K562 (cell line): Measurements from ENCODE around the gene SCN2B. TPM values are rescaled to one million over a fixed set of nuclear protein-coding genes. Genes with fewer than 3 reads are reported as not detected.

ENCODE experiments used
- ATF7 ChIP-seq: fragments of 450-650 bp; IDR thresholded peaks from 2 replicates; pipeline ENCODE4 v1.7.1; 2014; ENCODE audit warnings: mild to moderate bottlenecking, moderate library complexity
- CBX5 ChIP-seq: IDR thresholded peaks from 2 replicates; pipeline ENCODE4 v1.6.1; 2014; ENCODE audit warnings: low read depth, borderline replicate concordance
- DACH1 ChIP-seq: fragments of 450-650 bp; IDR thresholded peaks from 2 replicates; pipeline ENCODE4 v1.6.1; 2018; ENCODE audit not compliant: partially characterized antibody
- ETV5 ChIP-seq: sonication (generic); formaldehyde crosslinking; IDR thresholded peaks from 2 replicates; pipeline ENCODE4 v1.4.0; 2020; ENCODE audit warnings: low read depth, mild to moderate bottlenecking, missing genetic modification reagents
- GATAD2A ChIP-seq: fragments of 450-650 bp; IDR thresholded peaks from 2 replicates; pipeline ENCODE4 v1.6.1; 2017
- KDM4B ChIP-seq, 2 experiments: fragments of 450-650 bp in 1 of 2; sonication (generic) in 1 of 2; IDR thresholded peaks; 2 replicates each; pipeline ENCODE4 v1.6.1; 2016 to 2017; ENCODE audit warnings: borderline replicate concordance in 2 of 2, antibody characterized with exemption in 1 of 2, low read depth in 1 of 2, mild to moderate bottlenecking in 1 of 2
- KLF1 ChIP-seq: fragments of 450-650 bp; IDR thresholded peaks from 2 replicates; pipeline ENCODE4 v1.6.1; 2016; ENCODE audit warnings: missing genetic modification characterization, missing compliant biosample characterization
- MTF1 ChIP-seq: fragments of 250-450 bp; sonication (Bioruptor Pico); IDR thresholded peaks from 2 replicates; pipeline ENCODE4 v1.9.0; 2021; ENCODE audit warnings: moderate library complexity, mild to moderate bottlenecking, inconsistent platforms, borderline replicate concordance
- NCOA1 ChIP-seq: fragments of 450-650 bp; IDR thresholded peaks from 2 replicates; pipeline ENCODE4 v1.6.1; 2016; ENCODE audit warnings: low read depth
- RAD21 ChIP-seq, 2 experiments: fragments of 250-450 bp in 1 of 2; fragments of 450-650 bp in 1 of 2; sonication (Bioruptor Pico) in 1 of 2; formaldehyde crosslinking in 1 of 2; IDR thresholded peaks in 1 of 2; conservative IDR thresholded peaks in 1 of 2; 2 replicates each; pipeline versions ENCODE4 v1.4.0 to v1.8.0; 2020 to 2022; ENCODE audit warnings: mild to moderate bottlenecking in 2 of 2, moderate library complexity in 1 of 2
- STAT5A ChIP-seq: IDR thresholded peaks from 2 replicates; pipeline ENCODE4 v1.6.1; 2012; ENCODE audit warnings: low read length, inconsistent platforms, borderline replicate concordance
- ZNF23 ChIP-seq: fragments of 250-450 bp; sonication (Bioruptor Pico); IDR thresholded peaks from 2 replicates; pipeline ENCODE4 v1.4.0; 2020; ENCODE audit warnings: mild to moderate bottlenecking
- ZNF263 ChIP-seq: sonication (generic); formaldehyde crosslinking; IDR thresholded peaks from 2 replicates; pipeline ENCODE4 v1.8.0; 2022; ENCODE audit warnings: mild to moderate bottlenecking, missing genetic modification reagents, borderline replicate concordance
- ZNF57 ChIP-seq: fragments of 450-650 bp; formaldehyde crosslinking; IDR thresholded peaks from 2 replicates; pipeline ENCODE4 v1.4.0; 2020; ENCODE audit warnings: mild to moderate bottlenecking, moderate library complexity
- polyA plus RNA-seq, 8 experiments: library from polyadenylated mRNA; depleted of rRNA in 4 of 8; stranded (reverse) in 5 of 8; unstranded in 3 of 8; fragments of >200 nt; fragmentation: Nextera tagmentation in 2 of 8; fragmentation: Illumina TruSeq in 1 of 8; extraction: Ambion mirVana in 2 of 8; extraction: Trizol in 1 of 8; gene quantifications; 2 replicates each; pipeline versions ENCODE4 v1.2.1 to v1.2.3, GENCODE V29; 2011 to 2014; ENCODE audit warnings: inconsistent platforms in 1 of 8, missing spikeins in 1 of 8
- total RNA-seq, 7 experiments: library from RNA; depleted of rRNA in 6 of 7; stranded (reverse); fragments of >200 nt in 6 of 7; fragmentation: Illumina TruSeq in 2 of 7; extraction: Trizol in 2 of 7; gene quantifications; 2 replicates each; pipeline versions ENCODE4 v1.2.1 to v1.2.3, GENCODE V29; 2011 to 2021; ENCODE audit warnings: low replicate concordance in 1 of 7
- TF ChIP-seq, protein P1 (sequence below), 2 experiments: fragments of 450-650 bp; formaldehyde crosslinking in 1 of 2; IDR thresholded peaks; 2 replicates each; pipeline versions ENCODE4 v1.4.0 to v1.6.1; 2014 to 2020; ENCODE audit warnings: mild to moderate bottlenecking in 2 of 2, borderline replicate concordance in 1 of 2, low read depth in 1 of 2
- TF ChIP-seq, protein P2 (sequence below): IDR thresholded peaks from 3 replicates; pipeline ENCODE4 v1.6.1; 2011; ENCODE audit warnings: borderline replicate concordance, mild to moderate bottlenecking, moderate library complexity; ENCODE audit not compliant: insufficient read length; ENCODE audit errors: extremely low read depth

Gene SCN2B
- total and polyA plus RNA-seq, 9 of the 15 experiments (the other 6 are each of a cell fraction or from before 2014, with no cell fraction given), result not detected

DNA sequence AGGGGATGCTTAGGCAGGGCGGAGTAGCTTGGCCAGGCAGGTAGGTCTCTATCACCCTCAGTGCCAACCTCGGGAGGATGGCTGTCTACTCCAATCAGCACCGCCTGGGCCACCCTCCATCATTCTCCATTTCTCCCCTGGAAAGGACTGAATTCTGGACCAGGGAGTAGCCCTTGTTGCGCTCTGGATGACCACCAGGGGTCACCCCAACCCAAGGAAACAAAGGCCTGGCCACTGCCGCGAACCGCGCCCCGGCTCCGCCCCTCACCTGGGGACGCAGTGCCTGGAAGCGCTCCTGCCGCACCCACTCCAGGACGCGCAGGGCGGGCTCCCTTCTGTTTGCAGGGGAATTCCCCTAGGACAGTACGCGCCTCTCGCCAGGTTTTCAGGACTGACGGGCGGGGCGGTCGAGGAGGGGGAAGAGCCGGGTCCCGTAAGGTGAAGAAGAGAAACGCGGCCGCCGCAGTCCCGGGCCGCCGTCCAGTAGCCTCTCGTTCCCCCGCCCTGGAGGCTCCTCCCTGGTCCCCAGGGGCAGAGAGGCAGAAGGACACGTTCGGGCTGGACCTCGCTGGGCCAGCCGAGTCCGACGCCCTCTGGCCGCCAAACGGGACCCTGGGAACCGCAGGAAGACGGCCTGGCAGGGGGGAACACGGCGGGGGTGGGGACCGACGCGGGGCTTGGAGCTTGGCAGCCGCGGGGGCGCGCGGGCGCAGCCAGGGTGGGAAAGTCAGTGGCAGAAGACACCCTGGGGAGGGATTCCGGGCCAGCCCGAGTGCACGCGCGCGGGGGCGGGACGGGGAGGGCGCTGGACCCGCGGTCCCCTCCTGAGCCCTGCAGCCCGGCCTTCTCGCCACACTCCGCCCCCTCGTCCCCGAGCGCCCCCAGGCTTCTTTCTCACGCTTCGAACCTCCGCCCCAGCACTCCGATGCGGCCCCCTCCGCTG, 30.9 kb downstream of the SCN2B start (continued):
- TF ChIP-seq KLF1 (tag) (peak; percentile 54; the same call in 1 of the 2 replicates), STAT5A (no peak), ETV5 (no peak), NCOA1 (no peak), ATF7 (peak; percentile 56; the same call in 1 of the 2 replicates), ZNF57 (no peak), ZNF23 (CRISPR knock-in tag) (no peak), ZNF263 (CRISPR knock-in tag) (no peak), DACH1 (no peak), MTF1 (CRISPR knock-in tag) (no peak), GATAD2A (no peak), RAD21 (CRISPR knock-in tag; conservative IDR thresholded peaks at IDR 0.05 in 1 of 2, IDR thresholded peaks at IDR 0.05 in 1 of 2) (peak; percentile 94 to 96), KDM4B (IDR thresholded peaks at IDR 0.05; ENCODE audit: borderline replicate concordance in 2 of 2, low read depth in 1 of 2) (no peak), CBX5 (no peak)
- TF ChIP-seq, protein P1, sequence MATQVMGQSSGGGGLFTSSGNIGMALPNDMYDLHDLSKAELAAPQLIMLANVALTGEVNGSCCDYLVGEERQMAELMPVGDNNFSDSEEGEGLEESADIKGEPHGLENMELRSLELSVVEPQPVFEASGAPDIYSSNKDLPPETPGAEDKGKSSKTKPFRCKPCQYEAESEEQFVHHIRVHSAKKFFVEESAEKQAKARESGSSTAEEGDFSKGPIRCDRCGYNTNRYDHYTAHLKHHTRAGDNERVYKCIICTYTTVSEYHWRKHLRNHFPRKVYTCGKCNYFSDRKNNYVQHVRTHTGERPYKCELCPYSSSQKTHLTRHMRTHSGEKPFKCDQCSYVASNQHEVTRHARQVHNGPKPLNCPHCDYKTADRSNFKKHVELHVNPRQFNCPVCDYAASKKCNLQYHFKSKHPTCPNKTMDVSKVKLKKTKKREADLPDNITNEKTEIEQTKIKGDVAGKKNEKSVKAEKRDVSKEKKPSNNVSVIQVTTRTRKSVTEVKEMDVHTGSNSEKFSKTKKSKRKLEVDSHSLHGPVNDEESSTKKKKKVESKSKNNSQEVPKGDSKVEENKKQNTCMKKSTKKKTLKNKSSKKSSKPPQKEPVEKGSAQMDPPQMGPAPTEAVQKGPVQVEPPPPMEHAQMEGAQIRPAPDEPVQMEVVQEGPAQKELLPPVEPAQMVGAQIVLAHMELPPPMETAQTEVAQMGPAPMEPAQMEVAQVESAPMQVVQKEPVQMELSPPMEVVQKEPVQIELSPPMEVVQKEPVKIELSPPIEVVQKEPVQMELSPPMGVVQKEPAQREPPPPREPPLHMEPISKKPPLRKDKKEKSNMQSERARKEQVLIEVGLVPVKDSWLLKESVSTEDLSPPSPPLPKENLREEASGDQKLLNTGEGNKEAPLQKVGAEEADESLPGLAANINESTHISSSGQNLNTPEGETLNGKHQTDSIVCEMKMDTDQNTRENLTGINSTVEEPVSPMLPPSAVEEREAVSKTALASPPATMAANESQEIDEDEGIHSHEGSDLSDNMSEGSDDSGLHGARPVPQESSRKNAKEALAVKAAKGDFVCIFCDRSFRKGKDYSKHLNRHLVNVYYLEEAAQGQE (IDR thresholded peaks at IDR 0.05; ENCODE audit: borderline replicate concordance), result peak; percentile 88
- TF ChIP-seq, protein P1 (CRISPR knock-in tag; IDR thresholded peaks at IDR 0.05; ENCODE audit: low read depth), result no peak
- TF ChIP-seq, protein P2, sequence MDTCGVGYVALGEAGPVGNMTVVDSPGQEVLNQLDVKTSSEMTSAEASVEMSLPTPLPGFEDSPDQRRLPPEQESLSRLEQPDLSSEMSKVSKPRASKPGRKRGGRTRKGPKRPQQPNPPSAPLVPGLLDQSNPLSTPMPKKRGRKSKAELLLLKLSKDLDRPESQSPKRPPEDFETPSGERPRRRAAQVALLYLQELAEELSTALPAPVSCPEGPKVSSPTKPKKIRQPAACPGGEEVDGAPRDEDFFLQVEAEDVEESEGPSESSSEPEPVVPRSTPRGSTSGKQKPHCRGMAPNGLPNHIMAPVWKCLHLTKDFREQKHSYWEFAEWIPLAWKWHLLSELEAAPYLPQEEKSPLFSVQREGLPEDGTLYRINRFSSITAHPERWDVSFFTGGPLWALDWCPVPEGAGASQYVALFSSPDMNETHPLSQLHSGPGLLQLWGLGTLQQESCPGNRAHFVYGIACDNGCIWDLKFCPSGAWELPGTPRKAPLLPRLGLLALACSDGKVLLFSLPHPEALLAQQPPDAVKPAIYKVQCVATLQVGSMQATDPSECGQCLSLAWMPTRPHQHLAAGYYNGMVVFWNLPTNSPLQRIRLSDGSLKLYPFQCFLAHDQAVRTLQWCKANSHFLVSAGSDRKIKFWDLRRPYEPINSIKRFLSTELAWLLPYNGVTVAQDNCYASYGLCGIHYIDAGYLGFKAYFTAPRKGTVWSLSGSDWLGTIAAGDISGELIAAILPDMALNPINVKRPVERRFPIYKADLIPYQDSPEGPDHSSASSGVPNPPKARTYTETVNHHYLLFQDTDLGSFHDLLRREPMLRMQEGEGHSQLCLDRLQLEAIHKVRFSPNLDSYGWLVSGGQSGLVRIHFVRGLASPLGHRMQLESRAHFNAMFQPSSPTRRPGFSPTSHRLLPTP, result no peak
